SU-DHL-6 (cell line): ENCODE results near the gene ST3GAL5.

Experiments used
- H2AFZ ChIP-seq: fragments of 200-600 bp; sonication (generic); 2 replicates; pipeline ENCODE4 v1.6.1; 2014; ENCODE audit warnings: low read depth, mild to moderate bottlenecking, moderate library complexity, mixed read lengths, antibody characterized with exemption, low read length; ENCODE audit not compliant: severe bottlenecking
- H3F3A ChIP-seq: fragments of 200-600 bp; shearing (Covaris generic); 2 replicates; pipeline ENCODE4 v1.6.0; 2016; ENCODE audit warnings: antibody characterized with exemption, mild to moderate bottlenecking; ENCODE audit not compliant: insufficient read depth
- H3K27ac ChIP-seq: fragments of 200-600 bp; sonication (generic); 2 replicates; pipeline ENCODE4 v1.5.1; 2016; ENCODE audit warnings: low read depth, mild to moderate bottlenecking, low read length, moderate library complexity, mixed read lengths
- H3K27me3 ChIP-seq: fragments of 200-600 bp; sonication (generic), shearing (Covaris generic); 2 replicates; pipeline ENCODE4 v1.6.0; 2014; ENCODE audit warnings: mild to moderate bottlenecking, low read length
- H3K36me3 ChIP-seq: fragments of 200-600 bp; sonication (generic); 2 replicates; pipeline ENCODE4 v1.6.1; 2014; ENCODE audit warnings: mild to moderate bottlenecking, low read length, mixed read lengths
- H3K4me2 ChIP-seq: fragments of 300-600, 200-600 bp; shearing (Covaris generic), sonication (generic); 2 replicates; pipeline ENCODE4 v1.6.0; 2014; ENCODE audit warnings: low read length, low read depth, mild to moderate bottlenecking; ENCODE audit not compliant: poor library complexity, severe bottlenecking
- H3K4me3 ChIP-seq: fragments of 200-600 bp; sonication (generic); 2 replicates; pipeline ENCODE4 v1.5.1; 2014; ENCODE audit warnings: antibody characterized with exemption, low read length, mild to moderate bottlenecking, mixed read lengths; ENCODE audit not compliant: insufficient read depth, poor library complexity, severe bottlenecking
- H3K79me2 ChIP-seq: fragments of 200-600 bp; sonication (generic); 2 replicates; pipeline ENCODE4 v1.6.1; 2014; ENCODE audit warnings: mild to moderate bottlenecking, low read length, moderate library complexity; ENCODE audit not compliant: insufficient read depth
- H3K9ac ChIP-seq: fragments of 200-600 bp; sonication (generic); 2 replicates; pipeline ENCODE4 v1.7.0; 2014; ENCODE audit warnings: mild to moderate bottlenecking, low read length
- H3K9me2 ChIP-seq: fragments of 200-600 bp; sonication (generic); replicated peaks from 2 replicates; pipeline ENCODE4 v1.6.1; 2014; ENCODE audit warnings: low read length; ENCODE audit not compliant: insufficient read depth
- H3K9me3 ChIP-seq: fragments of 200-600 bp; sonication (generic); 2 replicates; pipeline ENCODE4 v1.6.1; 2014; ENCODE audit warnings: low read length, mixed read lengths; ENCODE audit not compliant: insufficient read depth
- H4K20me1 ChIP-seq: fragments of 200-600 bp; sonication (generic); 2 replicates; pipeline ENCODE4 v1.6.1; 2014; ENCODE audit warnings: low read depth, mild to moderate bottlenecking, antibody characterized with exemption, low read length, moderate library complexity, mixed read lengths
- EZH2phosphoT487 ChIP-seq: fragments of 200-600 bp; sonication (generic), shearing (Covaris generic); conservative IDR thresholded peaks from 2 replicates; pipeline ENCODE4 v1.6.1; 2018; ENCODE audit warnings: mild to moderate bottlenecking, antibody characterized with exemption, low read length, moderate library complexity, mixed read lengths
- TF ChIP-seq, protein P1 (sequence below): fragments of 200-600 bp; sonication (generic); IDR thresholded peaks from one replicate; pipeline ENCODE4 v1.5.1; 2017; ENCODE audit warnings: antibody characterized with exemption, mild to moderate bottlenecking, low read length, moderate library complexity; ENCODE audit not compliant: insufficient read depth, poor library complexity, severe bottlenecking

The ST3GAL5 gene

GRCh38 chr2:85843543-85843942 is 45.2 kb downstream of the ST3GAL5 start:
- H3K4me3 ChIP-seq: no peak overlapping the region
- H2AFZ ChIP-seq: no peak overlapping the region
- H3F3A ChIP-seq: no peaks in the 10 kb centered on the region
- no peak overlapping the region for H3K4me2 ChIP-seq
- TF ChIP-seq, protein P1, sequence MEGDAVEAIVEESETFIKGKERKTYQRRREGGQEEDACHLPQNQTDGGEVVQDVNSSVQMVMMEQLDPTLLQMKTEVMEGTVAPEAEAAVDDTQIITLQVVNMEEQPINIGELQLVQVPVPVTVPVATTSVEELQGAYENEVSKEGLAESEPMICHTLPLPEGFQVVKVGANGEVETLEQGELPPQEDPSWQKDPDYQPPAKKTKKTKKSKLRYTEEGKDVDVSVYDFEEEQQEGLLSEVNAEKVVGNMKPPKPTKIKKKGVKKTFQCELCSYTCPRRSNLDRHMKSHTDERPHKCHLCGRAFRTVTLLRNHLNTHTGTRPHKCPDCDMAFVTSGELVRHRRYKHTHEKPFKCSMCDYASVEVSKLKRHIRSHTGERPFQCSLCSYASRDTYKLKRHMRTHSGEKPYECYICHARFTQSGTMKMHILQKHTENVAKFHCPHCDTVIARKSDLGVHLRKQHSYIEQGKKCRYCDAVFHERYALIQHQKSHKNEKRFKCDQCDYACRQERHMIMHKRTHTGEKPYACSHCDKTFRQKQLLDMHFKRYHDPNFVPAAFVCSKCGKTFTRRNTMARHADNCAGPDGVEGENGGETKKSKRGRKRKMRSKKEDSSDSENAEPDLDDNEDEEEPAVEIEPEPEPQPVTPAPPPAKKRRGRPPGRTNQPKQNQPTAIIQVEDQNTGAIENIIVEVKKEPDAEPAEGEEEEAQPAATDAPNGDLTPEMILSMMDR: peak; percentile 84
- no peak for TF ChIP-seq EZH2phosphoT487
- H3K27ac ChIP-seq: no peak overlapping the region
- no peaks in the 10 kb centered on the region for H3K9me3 ChIP-seq
- no peaks in the 10 kb centered on the region for H3K9me2 ChIP-seq
- no peaks in the 10 kb centered on the region for H3K79me2 ChIP-seq
- no peaks in the 10 kb centered on the region for H3K27me3 ChIP-seq
- H3K36me3 ChIP-seq: no peaks in the 10 kb centered on the region
- H3K9ac ChIP-seq: no peak overlapping the region
- no peaks in the 10 kb centered on the region for H4K20me1 ChIP-seq

GRCh38 chr2:85840091-85840490 is 48.7 kb downstream of the ST3GAL5 start:
- no peaks in the 10 kb centered on the region for H3K27me3 ChIP-seq
- no peaks in the 10 kb centered on the region for H3K79me2 ChIP-seq
- H3K4me3 ChIP-seq: no peak overlapping the region
- no peak overlapping the region for H3K27ac ChIP-seq
- no peak for TF ChIP-seq EZH2phosphoT487
- TF ChIP-seq, protein P1: no peak
- H2AFZ ChIP-seq: no peak overlapping the region
- H3K9ac ChIP-seq: no peak overlapping the region
- no peaks in the 10 kb centered on the region for H4K20me1 ChIP-seq
- no peaks in the 10 kb centered on the region for H3K36me3 ChIP-seq
- no peak overlapping the region for H3K4me2 ChIP-seq
- no peaks in the 10 kb centered on the region for H3K9me2 ChIP-seq
- no peaks in the 10 kb centered on the region for H3F3A ChIP-seq
- H3K9me3 ChIP-seq: no peaks in the 10 kb centered on the region

DNA sequence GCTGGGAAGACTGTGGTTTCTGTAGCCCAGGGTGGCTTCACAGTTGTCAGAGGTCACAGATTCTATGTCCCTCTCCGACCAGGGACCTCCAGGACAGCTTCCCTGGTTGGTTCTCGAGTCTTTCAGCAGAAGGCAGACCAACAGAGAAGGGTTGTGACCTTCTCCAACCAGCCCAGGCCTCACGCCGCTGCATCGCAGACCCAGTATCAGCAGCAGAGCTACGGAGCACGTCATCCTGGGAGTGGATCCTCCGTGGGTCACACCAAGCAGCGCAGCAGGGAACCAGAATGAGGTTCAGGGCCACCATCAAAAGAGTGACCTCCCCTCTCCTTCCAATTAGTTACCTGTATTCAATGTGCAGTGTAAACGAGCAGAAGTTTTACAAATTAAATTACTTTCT is 49.3 kb downstream of the ST3GAL5 start:
- no peak for TF ChIP-seq EZH2phosphoT487
- TF ChIP-seq, protein P1: no peak
- no peaks in the 10 kb centered on the region for H4K20me1 ChIP-seq
- H3F3A ChIP-seq: no peaks in the 10 kb centered on the region
- no peak overlapping the region for H3K27ac ChIP-seq
- no peaks in the 10 kb centered on the region for H3K9me2 ChIP-seq
- H3K4me3 ChIP-seq: no peak overlapping the region
- H3K9me3 ChIP-seq: no peaks in the 10 kb centered on the region
- H3K4me2 ChIP-seq: no peak overlapping the region
- no peaks in the 10 kb centered on the region for H3K79me2 ChIP-seq
- H2AFZ ChIP-seq: no peak overlapping the region
- H3K9ac ChIP-seq: no peak overlapping the region
- H3K27me3 ChIP-seq: no peaks in the 10 kb centered on the region
- no peaks in the 10 kb centered on the region for H3K36me3 ChIP-seq
